PC-9 (cell line): Measurements from ENCODE around the gene SCN7A.

Experiments used
- EZH2 ChIP-seq: fragments of 200-600 bp; sonication (generic); IDR thresholded peaks from 2 replicates; pipeline ENCODE4 v1.8.0; 2017; ENCODE audit warnings: antibody characterized with exemption, low read depth
- TF ChIP-seq, protein P1 (sequence below): fragments of 200-600 bp; sonication (generic); conservative IDR thresholded peaks from 2 replicates; pipeline ENCODE4 v1.6.1; 2017; ENCODE audit warnings: mixed run types, antibody characterized with exemption, mild to moderate bottlenecking, moderate library complexity

DNA sequence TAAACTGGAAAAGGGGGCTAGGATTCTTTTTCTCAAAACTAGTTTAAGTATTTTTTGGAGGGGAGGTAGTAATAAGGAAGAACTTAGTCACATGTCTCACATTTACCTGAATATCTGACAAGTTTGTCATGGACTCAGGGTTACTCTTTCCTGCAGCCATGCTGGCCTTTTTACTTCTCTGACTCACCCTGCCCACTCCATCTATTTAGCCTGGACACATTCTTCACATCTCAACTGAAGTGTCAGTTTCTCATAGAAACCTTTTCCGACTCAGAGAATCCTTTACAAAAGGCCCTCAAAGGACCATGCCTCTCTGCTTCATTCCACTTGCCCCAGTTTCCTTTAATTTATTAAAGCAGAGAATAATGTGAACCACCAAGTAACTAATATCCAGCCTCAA, 42.6 kb downstream of the SCN7A start:
- TF ChIP-seq, protein P1, sequence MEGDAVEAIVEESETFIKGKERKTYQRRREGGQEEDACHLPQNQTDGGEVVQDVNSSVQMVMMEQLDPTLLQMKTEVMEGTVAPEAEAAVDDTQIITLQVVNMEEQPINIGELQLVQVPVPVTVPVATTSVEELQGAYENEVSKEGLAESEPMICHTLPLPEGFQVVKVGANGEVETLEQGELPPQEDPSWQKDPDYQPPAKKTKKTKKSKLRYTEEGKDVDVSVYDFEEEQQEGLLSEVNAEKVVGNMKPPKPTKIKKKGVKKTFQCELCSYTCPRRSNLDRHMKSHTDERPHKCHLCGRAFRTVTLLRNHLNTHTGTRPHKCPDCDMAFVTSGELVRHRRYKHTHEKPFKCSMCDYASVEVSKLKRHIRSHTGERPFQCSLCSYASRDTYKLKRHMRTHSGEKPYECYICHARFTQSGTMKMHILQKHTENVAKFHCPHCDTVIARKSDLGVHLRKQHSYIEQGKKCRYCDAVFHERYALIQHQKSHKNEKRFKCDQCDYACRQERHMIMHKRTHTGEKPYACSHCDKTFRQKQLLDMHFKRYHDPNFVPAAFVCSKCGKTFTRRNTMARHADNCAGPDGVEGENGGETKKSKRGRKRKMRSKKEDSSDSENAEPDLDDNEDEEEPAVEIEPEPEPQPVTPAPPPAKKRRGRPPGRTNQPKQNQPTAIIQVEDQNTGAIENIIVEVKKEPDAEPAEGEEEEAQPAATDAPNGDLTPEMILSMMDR: no peak
- TF ChIP-seq EZH2: no peak
